ENCODE data around the gene GPR157.
"Not testable (repeated sequence)": the region's sequence is repeated elsewhere in the genome, so short reads cannot be mapped to it uniquely, and the experiment has no call there.

GPR157 gene

DNA sequence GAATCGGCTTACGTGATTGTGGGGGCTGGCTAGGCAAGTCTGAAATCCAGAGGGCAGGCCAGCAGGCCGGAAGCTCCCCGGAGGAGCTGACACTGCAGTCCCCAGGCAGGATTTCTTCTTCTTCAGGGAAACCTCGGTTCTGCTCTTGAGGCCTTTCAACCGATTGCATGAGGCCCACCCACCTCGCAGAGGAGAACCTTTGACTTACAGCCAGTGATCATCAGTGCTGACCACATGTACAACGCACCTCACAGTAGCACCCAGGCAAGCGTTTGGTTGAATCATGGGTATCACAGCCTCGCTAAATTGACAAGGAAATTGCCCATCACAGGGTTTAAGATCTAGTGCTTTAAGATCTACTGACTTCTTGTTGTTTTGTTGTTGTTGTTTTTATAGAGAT lies 23.6 kb upstream of the GPR157 start:
- Mint-ChIP-seq H3K4me1 (ENCODE audit: low read depth) (no peaks in the 10 kb centered on the region), H3K4me3 (no peak overlapping the region), H3K27me3 (no peaks in the 10 kb centered on the region), H3K36me3 (no peaks in the 10 kb centered on the region), H3K9me3 (ENCODE audit: low read depth) (no peaks in the 10 kb centered on the region), H3K27ac (no peak overlapping the region)

DNA sequence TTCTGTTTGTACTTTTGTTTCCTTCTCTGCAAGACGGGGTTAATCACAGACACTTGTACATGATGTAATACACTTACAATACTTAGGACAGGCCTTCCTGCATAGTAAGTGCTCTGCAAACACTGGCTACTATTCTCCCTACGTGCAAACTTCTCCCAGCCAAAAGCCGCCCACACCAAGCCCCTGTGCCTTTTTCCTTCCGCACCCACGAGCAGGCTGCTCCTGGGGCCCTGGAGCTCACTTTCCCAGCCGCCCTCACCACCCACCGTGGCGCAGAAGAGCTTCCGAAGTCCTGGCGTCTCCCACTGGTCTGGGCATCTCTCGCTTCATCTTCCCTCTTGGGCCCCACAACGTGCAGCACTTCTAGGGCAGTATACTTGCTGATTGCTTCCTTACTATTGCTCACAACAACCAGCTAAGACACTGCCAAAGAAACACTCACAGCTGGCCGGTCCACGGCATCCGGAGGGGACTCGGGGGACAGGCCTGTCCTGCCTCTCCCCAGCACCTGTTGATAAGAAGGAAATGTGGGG lies 22.5 kb upstream of the GPR157 start:
- Mint-ChIP-seq H3K36me3 (no peaks in the 10 kb centered on the region), H3K4me3 (no peak overlapping the region), H3K27me3 (no peaks in the 10 kb centered on the region), H3K4me1 (ENCODE audit: low read depth) (no peaks in the 10 kb centered on the region), H3K27ac (no peak overlapping the region), H3K9me3 (ENCODE audit: low read depth) (no peaks in the 10 kb centered on the region)

DNA sequence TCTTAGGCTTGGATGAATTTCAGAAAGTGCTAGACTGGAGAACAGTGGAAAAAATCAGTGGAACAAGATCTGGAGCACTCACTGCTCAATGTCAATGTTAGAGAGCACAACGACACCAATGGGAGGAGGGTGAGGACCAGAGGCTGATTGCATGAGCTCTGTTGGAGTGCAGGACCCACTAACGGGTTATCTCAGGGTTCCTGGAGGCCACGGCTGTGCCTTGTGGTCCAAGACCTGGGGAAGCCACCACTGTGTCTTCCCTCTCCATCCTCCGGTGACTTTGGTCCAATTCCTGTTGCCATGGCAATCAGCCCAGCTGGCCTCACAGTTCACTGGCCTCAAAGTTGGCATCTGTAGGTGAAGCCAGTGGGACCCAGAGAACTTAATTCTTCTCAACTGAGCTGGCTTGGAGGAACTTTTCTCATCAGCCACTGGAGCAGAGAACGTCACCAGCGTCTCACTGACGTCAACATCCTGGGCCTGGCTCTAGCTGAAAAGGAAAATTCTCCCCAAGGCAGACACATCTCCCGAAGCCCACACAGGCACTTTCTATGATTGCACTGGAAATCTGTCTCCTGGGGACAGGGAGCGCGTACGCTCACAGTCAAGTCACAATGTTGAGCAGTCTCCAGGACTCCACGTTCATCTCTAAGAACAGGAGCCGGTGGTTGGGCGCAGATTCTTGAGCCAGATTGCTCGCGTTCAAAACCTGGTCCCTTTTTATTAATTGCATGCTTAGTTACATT lies 21.9 kb upstream of the GPR157 start:
- H3K4me1 Mint-ChIP-seq (ENCODE audit: low read depth) = no peaks in the 10 kb centered on the region
- no peaks in the 10 kb centered on the region for H3K9me3 Mint-ChIP-seq (ENCODE audit: low read depth)
- H3K27me3 Mint-ChIP-seq = no peaks in the 10 kb centered on the region
- H3K4me3 Mint-ChIP-seq = no peak overlapping the region
- no peak overlapping the region for H3K27ac Mint-ChIP-seq
- H3K36me3 Mint-ChIP-seq = no peaks in the 10 kb centered on the region

DNA sequence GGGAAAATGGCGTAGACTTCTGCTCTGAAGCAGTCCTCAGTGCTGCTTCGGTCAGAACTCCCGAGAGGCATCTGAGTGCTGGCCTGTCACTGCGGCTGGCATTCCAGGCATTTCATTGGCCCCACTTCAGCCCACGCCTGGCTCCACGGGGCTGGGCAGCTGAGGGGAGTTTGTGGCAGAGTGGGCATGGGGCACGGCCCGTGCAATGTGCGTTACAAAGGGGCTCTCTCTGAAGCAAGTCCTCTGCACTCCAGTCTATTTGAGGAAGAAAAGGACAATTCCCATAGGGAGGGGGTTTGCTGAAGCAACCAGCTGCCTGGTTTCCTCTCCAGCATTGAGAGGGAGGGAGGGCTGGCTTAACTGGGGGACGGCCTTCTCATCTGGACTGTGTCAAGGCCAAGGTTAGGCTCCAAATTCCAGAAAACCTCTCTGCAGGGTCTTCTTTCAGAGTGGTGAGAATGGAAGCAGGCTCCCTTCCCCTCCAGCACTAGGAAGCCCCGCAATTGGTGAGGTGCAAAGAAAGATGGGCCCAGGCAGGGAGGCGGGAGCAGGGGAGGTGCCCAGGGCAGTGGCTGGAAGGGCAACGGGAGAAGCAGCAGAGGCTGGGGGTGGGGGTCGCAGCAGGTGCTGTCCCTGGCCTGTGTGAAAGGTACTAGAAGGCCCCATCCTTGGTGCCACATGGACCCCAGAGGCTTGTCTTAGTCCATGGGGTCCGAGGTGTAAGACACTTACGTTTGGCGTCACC lies 21.1 kb upstream of the GPR157 start:
- H3K27ac Mint-ChIP-seq = no peak overlapping the region
- H3K36me3 Mint-ChIP-seq = no peaks in the 10 kb centered on the region
- no peaks in the 10 kb centered on the region for H3K4me1 Mint-ChIP-seq (ENCODE audit: low read depth)
- no peak overlapping the region for H3K4me3 Mint-ChIP-seq
- no peaks in the 10 kb centered on the region for H3K9me3 Mint-ChIP-seq (ENCODE audit: low read depth)
- H3K27me3 Mint-ChIP-seq = no peaks in the 10 kb centered on the region

DNA sequence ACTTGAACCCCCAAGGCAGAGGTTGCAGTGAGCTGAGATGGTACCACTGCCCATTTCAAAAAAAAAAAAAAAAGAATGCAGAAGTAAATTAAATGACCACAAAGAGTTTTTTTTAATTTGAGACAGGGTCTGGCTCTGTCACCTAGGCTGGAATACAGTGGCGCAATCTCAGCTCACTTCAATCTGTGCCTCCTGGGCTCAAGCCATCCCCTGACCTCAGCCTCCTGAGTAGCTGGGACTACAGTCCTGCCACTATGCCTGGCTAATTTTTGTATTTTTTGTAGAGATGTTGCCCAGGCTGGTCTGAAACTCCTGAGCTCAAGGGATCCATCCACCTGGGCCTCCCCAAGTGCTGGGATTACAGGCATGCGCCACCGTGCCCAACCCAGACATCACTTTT lies 20.2 kb upstream of the GPR157 start:
- Mint-ChIP-seq H3K4me3 (no peak overlapping the region), H3K36me3 (no peaks in the 10 kb centered on the region), H3K27ac (no peak overlapping the region), H3K27me3 (no peaks in the 10 kb centered on the region), H3K9me3 (ENCODE audit: low read depth) (no peaks in the 10 kb centered on the region), H3K4me1 (ENCODE audit: low read depth) (no peaks in the 10 kb centered on the region)

DNA sequence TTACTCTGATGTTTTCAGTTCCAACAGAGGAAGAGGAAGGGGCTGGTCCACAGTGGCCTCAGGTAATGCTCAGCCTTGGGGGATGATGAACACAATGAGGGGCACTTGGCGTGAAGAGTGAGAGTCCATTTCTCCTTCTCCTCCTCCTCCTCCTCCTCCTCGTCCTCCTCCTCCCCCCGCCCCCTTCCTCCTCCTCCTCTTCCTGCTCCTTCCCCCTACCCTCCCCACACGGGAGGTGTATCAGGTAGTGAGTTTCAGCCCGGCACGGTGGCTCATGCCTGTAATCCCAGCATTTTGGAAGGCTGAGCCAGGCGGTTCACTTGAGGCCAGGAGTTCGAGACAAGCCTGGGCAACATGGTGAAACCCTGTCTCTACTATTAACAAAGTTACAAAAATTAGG lies 17.3 kb upstream of the GPR157 start:
- no peak overlapping the region for H3K4me3 Mint-ChIP-seq
- no peaks in the 10 kb centered on the region for H3K9me3 Mint-ChIP-seq (ENCODE audit: low read depth)
- H3K4me1 Mint-ChIP-seq (ENCODE audit: low read depth) = peaks cover 3% of the 10 kb centered on the region
- H3K36me3 Mint-ChIP-seq = no peaks in the 10 kb centered on the region
- H3K27me3 Mint-ChIP-seq = no peaks in the 10 kb centered on the region
- H3K27ac Mint-ChIP-seq = no peak overlapping the region

DNA sequence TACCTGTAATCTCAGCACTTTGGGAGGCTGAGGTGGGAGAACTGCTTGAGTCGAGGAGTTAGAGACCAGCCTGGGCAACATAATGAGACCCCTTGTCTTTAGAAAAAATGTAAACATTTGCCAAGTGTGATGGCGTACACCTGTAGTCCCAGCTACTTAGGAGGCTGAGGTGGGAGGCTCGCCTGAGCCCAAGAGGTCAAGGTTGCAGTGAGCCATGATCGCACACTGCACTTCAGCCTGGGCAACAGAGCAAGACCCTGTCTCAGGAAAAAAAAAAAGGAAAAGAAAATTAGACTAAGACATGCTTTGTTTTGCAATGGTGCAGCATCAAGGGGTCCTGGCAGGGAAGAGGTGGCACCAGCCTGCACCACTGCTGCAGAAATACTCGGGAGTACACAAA lies 16.8 kb upstream of the GPR157 start:
- peaks cover 3% of the 10 kb centered on the region for H3K4me1 Mint-ChIP-seq (ENCODE audit: low read depth)
- H3K27ac Mint-ChIP-seq = no peak overlapping the region
- no peaks in the 10 kb centered on the region for H3K27me3 Mint-ChIP-seq
- H3K9me3 Mint-ChIP-seq (ENCODE audit: low read depth) = no peaks in the 10 kb centered on the region
- no peaks in the 10 kb centered on the region for H3K36me3 Mint-ChIP-seq
- H3K4me3 Mint-ChIP-seq = no peak overlapping the region

DNA sequence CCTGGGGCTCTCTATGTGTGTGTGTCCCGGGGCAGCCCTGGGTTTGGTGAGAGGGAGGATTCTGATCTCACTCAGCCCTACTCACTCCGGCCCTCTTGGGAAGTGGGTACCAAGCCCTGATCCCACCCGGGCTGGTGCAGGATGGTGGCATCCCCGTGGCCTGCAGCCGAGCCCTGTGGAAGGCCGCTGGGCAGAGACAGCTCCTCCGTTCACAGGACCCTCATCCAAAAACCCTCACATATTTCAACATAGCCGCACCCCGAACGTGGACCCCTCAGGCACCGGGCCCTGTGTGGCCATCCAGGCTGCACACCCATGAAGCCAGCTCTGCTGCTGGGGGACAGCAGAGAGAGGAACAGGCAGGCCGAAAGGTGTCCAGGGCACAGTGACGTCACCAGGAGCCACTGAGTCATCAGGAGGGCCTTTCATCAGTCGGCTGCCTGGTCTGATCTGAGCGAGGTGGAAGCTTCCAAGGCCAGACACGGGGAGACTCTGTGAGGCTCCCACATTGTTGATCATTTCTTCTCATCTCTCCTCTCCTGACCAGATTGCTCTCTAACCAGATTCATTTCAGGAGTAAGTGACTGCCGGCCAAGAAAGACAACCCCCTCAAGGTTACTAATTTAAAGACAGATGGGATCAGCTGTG lies 16.2 kb upstream of the GPR157 start:
- no peaks in the 10 kb centered on the region for H3K27me3 Mint-ChIP-seq
- no peaks in the 10 kb centered on the region for H3K9me3 Mint-ChIP-seq (ENCODE audit: low read depth)
- H3K4me3 Mint-ChIP-seq = no peak overlapping the region
- peaks cover 3% of the 10 kb centered on the region for H3K4me1 Mint-ChIP-seq (ENCODE audit: low read depth)
- no peaks in the 10 kb centered on the region for H3K36me3 Mint-ChIP-seq
- H3K27ac Mint-ChIP-seq = no peak overlapping the region

DNA sequence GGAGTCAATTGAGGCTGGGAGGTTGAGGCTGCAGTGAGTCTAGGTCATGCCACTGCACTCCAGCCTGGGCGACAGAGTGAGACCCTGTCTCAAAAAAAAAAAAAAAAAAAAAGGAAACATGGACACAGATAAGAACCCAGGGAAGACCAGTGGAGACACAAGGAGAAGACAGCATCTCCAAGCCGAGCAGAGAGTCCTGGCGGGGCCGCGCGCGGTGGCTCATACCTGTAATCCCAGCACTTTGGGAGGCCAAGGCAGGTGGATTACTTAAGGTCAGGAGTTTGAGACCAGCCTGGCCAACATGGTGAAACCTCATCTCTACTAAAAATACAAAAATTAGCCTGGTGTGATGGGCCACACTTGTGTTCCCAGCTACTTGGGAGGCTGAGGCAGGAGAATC lies 15.6 kb upstream of the GPR157 start:
- H3K4me3 Mint-ChIP-seq; H3K4me1 Mint-ChIP-seq (ENCODE audit: low read depth); H3K9me3 Mint-ChIP-seq (ENCODE audit: low read depth); H3K36me3 Mint-ChIP-seq; H3K27me3 Mint-ChIP-seq; H3K27ac Mint-ChIP-seq: not testable (repeated sequence)

DNA sequence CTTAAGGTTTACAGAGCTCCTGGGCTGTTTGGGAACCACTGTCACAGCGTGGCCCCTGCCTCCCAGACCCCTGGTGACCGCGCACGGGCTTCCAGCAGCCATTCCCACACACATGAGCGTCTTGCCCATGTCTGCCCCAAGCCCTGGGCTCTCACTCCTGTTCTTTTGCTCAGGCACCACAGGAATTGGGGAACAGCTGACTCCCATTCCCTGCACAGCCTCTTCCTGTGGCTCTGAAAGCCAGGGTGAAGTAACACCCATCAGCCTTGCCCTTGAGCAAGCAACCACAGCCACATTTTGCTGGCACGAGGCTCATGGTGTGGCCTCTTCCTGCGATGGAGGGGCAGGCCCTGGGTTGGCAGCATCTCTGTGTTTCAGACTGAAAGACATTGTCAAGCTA lies 14.3 kb upstream of the GPR157 start:
- peaks cover 3% of the 10 kb centered on the region for H3K4me1 Mint-ChIP-seq (ENCODE audit: low read depth)
- no peak overlapping the region for H3K27ac Mint-ChIP-seq
- no peaks in the 10 kb centered on the region for H3K36me3 Mint-ChIP-seq
- no peaks in the 10 kb centered on the region for H3K27me3 Mint-ChIP-seq
- H3K4me3 Mint-ChIP-seq = no peak overlapping the region
- H3K9me3 Mint-ChIP-seq (ENCODE audit: low read depth) = no peaks in the 10 kb centered on the region

DNA sequence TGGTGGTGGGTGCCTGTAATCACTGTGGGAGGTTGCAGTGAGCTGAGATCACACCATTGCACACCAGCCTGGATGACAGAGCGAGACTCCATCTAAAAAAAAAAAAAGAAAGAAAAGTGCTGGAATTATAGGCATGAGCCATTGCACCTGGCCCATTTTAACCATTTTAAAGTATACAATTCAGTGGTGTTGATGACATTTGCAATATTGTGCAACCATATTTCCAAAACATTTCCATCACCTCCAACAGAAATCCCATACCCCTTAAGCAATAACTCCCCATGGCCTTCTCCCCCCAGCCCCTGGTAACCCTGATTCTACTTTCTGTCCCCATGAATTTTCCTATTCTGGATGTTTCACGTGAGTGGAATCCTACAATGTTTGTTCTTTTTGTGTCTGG lies 11.0 kb upstream of the GPR157 start:
- no peaks in the 10 kb centered on the region for H3K27me3 Mint-ChIP-seq
- peaks cover 3% of the 10 kb centered on the region for H3K4me1 Mint-ChIP-seq (ENCODE audit: low read depth)
- H3K9me3 Mint-ChIP-seq (ENCODE audit: low read depth) = no peaks in the 10 kb centered on the region
- no peaks in the 10 kb centered on the region for H3K36me3 Mint-ChIP-seq
- H3K4me3 Mint-ChIP-seq = no peak overlapping the region
- no peak overlapping the region for H3K27ac Mint-ChIP-seq

DNA sequence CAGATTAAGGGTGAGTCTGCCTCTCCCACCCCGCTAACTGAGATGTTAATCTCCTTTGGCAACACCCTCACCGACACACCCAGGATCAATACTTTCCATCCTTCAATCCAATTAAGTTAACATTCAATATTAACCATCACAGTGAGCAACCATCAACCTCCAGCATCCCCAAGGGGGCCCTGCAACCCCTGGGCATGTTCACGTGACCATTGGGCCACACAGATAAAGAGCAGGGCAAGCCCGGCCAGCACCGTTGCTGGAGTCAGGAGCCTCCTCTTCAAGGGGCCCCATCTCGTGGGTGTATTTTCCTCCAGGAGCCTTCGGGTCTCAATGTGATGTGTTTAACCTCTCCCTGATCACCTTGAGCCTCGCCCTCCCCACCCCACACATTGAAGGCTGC lies 8.0 kb upstream of the GPR157 start:
- Mint-ChIP-seq H3K9me3 (ENCODE audit: low read depth) (no peaks in the 10 kb centered on the region), H3K27ac (no peak overlapping the region), H3K4me3 (no peak overlapping the region), H3K4me1 (ENCODE audit: low read depth) (peaks cover 3% of the 10 kb centered on the region), H3K36me3 (no peaks in the 10 kb centered on the region), H3K27me3 (no peaks in the 10 kb centered on the region)

DNA sequence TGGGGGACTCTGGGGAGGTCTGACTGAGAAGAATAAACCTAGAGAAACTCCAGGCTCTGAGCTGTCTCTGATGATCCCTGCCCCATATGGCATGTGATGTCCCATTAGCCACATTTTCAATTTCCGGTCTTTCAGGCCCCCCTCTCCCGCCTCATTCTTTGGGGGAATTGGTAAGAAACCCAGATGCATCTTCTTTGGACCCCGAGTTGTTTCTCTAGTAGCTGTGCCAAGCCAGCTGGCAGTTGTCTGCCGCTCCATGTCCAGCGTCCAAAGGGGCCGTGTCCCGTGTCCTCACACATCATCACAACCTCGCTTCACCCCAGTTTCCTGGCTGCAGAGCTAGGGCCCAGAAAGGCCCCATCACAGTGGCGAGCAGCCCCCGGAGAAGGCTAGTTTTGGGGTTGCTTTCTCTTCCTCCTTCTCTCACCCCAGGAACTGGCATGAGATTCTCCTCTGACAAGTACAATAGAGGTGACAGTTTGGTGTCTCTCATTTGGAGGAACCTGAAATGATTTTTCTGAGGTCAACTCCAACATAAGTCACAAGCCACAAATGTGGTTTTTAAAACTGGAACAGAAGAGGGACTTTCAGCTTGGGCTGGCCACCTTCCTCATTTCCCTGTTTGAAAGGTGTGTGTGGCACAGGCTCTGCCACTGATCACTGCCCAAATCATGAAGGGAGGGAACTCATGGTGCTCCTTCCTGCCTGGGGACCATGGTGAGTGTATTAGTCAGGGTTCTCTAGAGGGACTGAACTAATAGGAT lies 6.4 kb upstream of the GPR157 start:
- H3K27me3 Mint-ChIP-seq = no peaks in the 10 kb centered on the region
- no peak overlapping the region for H3K27ac Mint-ChIP-seq
- H3K36me3 Mint-ChIP-seq = no peaks in the 10 kb centered on the region
- H3K9me3 Mint-ChIP-seq (ENCODE audit: low read depth) = no peaks in the 10 kb centered on the region
- H3K4me3 Mint-ChIP-seq = no peak overlapping the region
- peaks cover 7% of the 10 kb centered on the region for H3K4me1 Mint-ChIP-seq (ENCODE audit: low read depth)

DNA sequence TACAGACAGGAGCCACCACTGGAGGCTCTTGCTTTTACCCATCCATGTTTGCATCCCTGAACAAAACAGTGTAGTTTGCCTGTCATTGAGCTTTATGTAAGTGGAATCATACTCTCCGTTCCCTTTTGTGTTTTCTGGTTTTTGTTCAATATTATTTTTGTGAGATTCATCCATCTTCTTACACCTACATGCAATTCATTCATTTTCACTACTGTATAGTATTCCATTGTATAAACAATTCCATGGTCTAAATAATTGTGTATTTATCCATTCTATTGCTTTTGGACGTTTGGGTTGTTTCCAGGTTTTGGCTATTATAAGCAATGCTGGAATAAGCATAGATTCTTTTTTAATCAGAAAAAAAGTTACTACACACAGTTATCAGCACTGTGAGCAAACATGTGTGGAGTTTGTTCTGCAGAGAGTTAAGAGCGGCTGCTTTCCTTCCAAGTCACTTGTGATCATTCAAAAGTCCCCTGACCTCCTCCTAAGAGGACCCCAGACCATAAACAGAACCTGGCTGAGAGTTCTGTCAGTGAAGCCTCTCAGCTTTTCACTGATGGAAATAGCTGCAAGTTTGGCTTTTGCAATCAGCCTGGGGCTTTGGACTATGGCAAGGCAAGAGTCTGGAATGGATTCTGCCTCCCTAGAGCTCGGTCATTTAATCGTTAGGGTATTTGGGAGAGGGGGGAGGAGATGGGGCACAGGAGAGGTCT lies 5.1 kb upstream of the GPR157 start:
- H3K4me3 Mint-ChIP-seq = no peak overlapping the region
- H3K27ac Mint-ChIP-seq = no peak overlapping the region
- H3K4me1 Mint-ChIP-seq (ENCODE audit: low read depth) = peaks cover 13% of the 10 kb centered on the region
- no peaks in the 10 kb centered on the region for H3K36me3 Mint-ChIP-seq
- no peaks in the 10 kb centered on the region for H3K27me3 Mint-ChIP-seq
- H3K9me3 Mint-ChIP-seq (ENCODE audit: low read depth) = no peaks in the 10 kb centered on the region
